Measurements from ENCODE around the gene KAT2B.
"Not testable (repeated sequence)": the region's sequence is repeated elsewhere in the genome, so short reads cannot be mapped to it uniquely, and the experiment has no call there.

Gene KAT2B

DNA sequence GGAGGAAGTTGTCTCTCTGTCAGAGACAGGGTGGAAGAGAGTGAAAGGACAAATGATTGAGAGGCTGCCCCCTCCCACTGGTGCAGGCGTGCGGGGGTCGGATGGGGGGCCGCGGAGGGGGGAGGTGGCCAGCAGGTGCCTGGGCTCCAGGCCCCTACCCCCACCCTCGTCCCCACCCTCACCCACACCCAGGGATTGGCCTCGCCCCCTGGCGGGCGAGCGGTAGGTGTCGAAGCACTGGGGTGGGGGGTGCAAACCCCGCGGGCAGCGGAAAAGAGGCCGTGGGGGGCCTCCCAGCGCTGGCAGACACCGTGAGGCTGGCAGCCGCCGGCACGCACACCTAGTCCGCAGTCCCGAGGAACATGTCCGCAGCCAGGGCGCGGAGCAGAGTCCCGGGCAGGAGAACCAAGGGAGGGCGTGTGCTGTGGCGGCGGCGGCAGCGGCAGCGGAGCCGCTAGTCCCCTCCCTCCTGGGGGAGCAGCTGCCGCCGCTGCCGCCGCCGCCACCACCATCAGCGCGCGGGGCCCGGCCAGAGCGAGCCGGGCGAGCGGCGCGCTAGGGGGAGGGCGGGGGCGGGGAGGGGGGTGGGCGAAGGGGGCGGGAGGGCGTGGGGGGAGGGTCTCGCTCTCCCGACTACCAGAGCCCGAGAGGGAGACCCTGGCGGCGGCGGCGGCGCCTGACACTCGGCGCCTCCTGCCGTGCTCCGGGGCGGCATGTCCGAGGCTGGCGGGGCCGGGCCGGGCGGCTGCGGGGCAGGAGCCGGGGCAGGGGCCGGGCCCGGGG lies at the start of gene KAT2B:
Gene KAT2B (plus strand): TSS at position 682 of the 783 bp plus-strand sequence. CDS start 32 bp downstream, at position 714.
- in situ Hi-C loops (cut with MboI; ENCODE audit: low sequenced_read_pairs), result no loop called here

GRCh38 chr3:19994796-19995195 lies 45.5 kb upstream of the KAT2B start:
- in situ Hi-C loops (cut with MboI; ENCODE audit: low sequenced_read_pairs), result no loop called here

GRCh38 chr3:19997502-19997901 lies 42.7 kb upstream of the KAT2B start:
- in situ Hi-C loops (cut with MboI; ENCODE audit: low sequenced_read_pairs), result no loop called here

DNA sequence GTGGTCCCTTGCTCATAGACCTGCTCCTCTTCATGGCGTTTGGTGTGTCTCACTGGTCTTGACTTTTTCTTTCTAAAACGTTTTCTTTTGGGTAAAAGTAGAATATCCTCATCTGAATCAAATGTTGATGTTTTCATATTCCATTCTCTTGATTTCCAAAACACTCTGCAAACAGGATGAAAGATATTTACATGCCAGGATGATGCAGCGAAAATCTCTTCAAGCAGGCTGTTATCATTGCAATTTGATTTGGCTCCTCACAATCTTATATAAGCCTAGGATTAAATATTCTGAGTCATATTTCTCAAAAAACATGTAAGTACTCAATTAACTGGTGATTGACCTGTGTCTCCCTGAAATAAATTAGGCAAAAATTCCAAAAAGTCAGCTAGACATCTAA lies 38.3 kb upstream of the KAT2B start:
- in situ Hi-C loops (cut with MboI; ENCODE audit: low sequenced_read_pairs), result no loop called here

GRCh38 chr3:20007960-20008359 lies 32.3 kb upstream of the KAT2B start:
- in situ Hi-C loops (cut with MboI; ENCODE audit: low sequenced_read_pairs), result no loop called here

DNA sequence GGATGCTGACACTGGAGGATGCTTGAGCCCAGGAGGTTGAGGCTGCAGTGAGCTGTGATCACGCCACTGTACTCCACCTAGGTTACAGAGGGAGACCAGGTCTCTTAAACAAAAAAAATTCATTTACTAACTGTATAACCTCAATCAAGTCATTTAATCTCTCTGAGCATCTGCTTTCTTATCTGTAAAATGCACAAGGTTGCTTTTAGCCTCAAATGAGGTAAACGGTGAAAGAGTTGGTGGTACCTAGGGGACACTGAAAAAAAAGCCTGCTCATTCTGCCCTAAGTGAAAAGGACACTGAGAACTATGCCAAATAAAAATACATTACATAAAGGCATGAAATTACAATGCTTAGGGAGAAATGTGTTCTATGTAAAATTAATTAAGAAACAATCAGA lies 31.6 kb upstream of the KAT2B start:
- in situ Hi-C loops (cut with MboI; ENCODE audit: low sequenced_read_pairs), result no loop called here

- in situ Hi-C loops (cut with MboI; ENCODE audit: low sequenced_read_pairs), result no loop called here
These were observed 28.1 kb upstream of the KAT2B start, which contains the start of gene PP2D1 for GRCh38 chr3:20012164-20012563. PP2D1 (minus strand) TSS chr3:20012264; CDS start chr3:20012072, 192 bp downstream.

- in situ Hi-C loops (cut with MboI; ENCODE audit: low sequenced_read_pairs), result no loop called here
These were observed 26.9 kb upstream of the KAT2B start for GRCh38 chr3:20013396-20013795.

DNA sequence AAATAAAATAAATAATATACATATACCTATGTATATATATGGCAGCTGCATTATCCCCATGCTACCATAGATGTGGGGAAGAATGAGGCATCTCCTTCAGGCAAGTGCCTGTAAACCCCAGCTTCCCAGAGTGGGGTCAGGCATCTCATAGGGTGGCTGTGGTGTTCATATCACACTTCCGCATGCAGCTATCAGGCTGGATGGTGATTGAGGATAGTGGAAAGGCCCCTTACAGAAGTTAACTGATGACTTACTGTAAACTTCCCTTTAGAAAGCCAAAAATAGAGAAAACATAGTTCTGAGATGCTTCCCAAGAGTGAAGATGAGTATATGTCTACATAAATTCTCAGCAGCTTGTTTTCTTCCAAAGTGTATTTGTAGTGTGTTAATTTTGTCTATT lies 24.7 kb upstream of the KAT2B start:
- in situ Hi-C loops (cut with MboI; ENCODE audit: low sequenced_read_pairs), result no loop called here

DNA sequence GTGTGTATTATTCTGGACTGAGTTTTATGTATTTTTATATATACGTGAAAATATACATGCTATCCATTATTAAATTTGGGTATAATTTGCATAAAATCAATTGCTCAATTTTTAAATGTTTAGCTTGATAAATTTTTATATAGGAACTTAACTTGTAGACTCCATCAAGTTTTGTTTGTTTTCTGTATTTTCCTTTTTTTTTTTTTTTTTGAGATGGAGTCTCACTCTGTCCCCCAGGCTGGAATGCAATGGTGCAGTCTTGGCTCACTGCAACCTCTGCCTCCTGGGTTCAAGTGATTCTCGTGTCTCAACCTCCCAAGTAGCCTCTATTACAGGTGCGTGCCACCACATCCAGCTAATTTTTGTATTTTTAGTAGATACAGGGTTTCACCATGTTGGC lies 24.2 kb upstream of the KAT2B start:
- in situ Hi-C loops (cut with MboI; ENCODE audit: low sequenced_read_pairs), result not testable (repeated sequence)

- in situ Hi-C loops (cut with MboI; ENCODE audit: low sequenced_read_pairs), result no loop called here
These were observed 17.2 kb upstream of the KAT2B start for GRCh38 chr3:20022954-20023622.

- in situ Hi-C loops (cut with MboI; ENCODE audit: low sequenced_read_pairs), result no loop called here
These were observed 16.4 kb upstream of the KAT2B start for GRCh38 chr3:20023623-20024405.

DNA sequence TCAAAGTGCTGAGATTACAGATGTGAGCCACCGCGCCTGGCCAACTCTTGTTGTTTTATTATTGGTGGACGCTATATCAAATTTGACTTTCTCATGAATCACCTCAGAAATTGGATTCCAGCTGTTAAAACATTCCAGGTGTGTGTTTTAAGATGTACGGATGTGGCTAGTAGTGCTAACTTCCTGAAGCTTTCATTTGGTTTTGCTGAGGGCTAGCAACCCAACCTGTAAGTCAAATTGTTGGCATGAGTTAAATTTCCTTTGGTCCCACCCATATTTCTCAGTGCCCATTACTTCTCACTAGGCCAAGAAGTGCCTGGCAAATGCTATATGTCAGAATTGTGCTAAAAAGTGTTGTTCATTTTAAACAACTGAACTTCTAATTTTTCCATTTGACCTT lies 13.1 kb upstream of the KAT2B start:
- in situ Hi-C loops (cut with MboI; ENCODE audit: low sequenced_read_pairs), result no loop called here

DNA sequence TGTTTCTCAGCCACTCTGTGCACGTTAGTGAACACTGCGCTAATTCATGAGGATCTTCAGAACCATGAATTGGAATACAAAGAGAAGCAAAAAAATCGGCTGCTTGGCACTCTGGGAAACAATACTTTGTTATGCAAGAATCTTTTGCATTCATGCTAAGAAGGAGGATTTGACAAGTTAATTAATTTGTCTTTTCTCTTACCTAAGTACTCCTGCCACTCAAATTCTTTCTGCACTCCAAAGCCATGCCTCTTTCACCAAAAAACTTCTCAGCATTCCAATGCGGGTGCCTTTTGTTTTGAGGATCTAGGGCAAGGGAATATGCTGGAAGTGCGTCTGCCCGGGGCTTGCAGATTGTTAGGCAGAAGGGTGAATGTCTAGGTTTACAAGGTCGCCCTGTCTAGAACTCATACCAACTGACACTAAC lies 11.3 kb upstream of the KAT2B start:
- in situ Hi-C loops (cut with MboI; ENCODE audit: low sequenced_read_pairs), result no loop called here

DNA sequence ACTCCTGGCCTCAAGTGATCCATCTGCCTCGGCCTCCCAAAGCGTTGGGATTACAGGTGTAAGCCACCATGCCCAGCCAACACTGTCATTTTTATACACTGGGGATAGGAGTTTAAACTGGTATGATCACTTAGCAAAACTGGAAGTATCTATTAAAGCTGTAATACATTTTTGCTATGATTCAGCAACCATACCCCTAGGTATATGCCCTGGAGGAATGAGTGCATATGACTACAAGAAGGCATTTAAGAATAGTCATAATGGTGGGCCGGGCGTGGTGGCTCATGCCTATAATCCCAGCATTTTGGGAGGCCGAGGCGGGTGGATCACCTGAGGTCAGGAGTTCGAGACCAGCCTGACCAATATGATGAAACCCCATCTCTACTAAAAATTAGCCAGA lies 8.3 kb upstream of the KAT2B start:
- in situ Hi-C loops (cut with MboI; ENCODE audit: low sequenced_read_pairs), result not testable (repeated sequence)

GRCh38 chr3:20035019-20035418 lies 5.2 kb upstream of the KAT2B start:
- in situ Hi-C loops (cut with MboI; ENCODE audit: low sequenced_read_pairs), result no loop called here

- in situ Hi-C loops (cut with MboI; ENCODE audit: low sequenced_read_pairs), result no loop called here
These were observed 2.8 kb upstream of the KAT2B start for GRCh38 chr3:20037255-20037996.

- in situ Hi-C loops (cut with MboI; ENCODE audit: low sequenced_read_pairs), result no loop called here
These were observed 1.4 kb upstream of the KAT2B start for GRCh38 chr3:20038699-20039465.

- in situ Hi-C loops (cut with MboI; ENCODE audit: low sequenced_read_pairs), result no loop called here
These were observed 831 bp upstream of the KAT2B start for GRCh38 chr3:20039466-20039764.

GRCh38 chr3:20040548-20041196 lies 426 bp downstream of the KAT2B start:
- in situ Hi-C loops (cut with MboI; ENCODE audit: low sequenced_read_pairs), result no loop called here
